GM19099 (cell line): ENCODE results near the gene DKK3.

Source experiments
- POLR2A ChIP-seq: IDR thresholded peaks from 3 replicates; pipeline ENCODE4 v1.6.1; 2011; ENCODE audit warnings: low read depth; ENCODE audit not compliant: insufficient read length; ENCODE audit errors: extremely low read depth

The DKK3 gene

DNA sequence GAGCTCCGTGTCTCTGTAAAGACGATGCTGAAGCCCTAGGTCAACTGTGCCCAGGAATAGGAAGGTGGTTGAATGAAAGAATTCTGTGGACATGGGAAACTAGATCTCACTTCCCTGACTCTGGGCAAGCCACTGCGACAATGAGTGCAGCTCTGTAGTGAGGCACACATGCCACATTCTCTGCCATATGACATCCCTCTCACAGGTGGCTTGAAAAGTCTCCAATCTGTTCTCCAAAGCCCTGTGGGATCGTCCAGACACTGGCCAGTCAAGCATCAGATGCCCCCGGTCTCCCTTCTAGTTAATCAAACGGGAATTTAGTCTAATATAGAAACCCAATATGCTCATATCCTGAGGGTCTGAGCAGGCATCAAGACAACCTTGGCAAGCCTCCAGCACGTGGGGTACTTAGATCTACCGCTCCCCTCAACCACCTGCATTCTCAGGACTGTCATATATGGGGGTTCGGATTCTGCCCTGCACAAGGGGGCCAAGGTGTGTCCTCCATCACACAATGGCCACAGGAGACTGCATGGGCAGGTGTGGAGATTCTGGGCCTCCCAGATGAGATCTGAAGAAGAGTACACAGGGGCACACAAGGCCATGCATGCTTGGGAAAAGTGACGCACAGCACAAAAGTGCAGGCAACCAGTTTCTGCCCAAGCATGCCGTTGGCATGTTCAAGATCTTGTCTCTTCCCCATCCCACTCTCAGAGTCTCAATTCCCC, 11.9 kb downstream of the DKK3 start:
- TF ChIP-seq POLR2A, result no peak

DNA sequence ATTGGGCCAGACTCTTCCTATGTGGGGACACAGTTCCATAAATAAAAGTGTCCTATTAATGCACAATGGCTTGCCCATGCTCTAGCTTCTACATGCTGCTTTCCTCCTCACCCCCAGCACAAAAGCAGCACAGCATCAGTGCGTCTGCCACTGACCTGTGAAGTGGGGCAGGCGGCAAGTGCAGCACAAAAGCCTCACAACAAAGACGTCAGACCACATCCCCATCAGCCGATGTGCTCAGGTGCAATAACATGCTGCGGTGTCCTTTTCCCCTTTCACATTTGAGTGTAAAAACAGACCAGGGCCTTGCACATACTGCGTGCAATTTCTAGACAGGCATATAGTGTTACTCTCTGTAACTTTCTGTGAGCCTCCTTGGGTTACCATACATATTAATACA, 12.8 kb downstream of the DKK3 start:
- no peak for TF ChIP-seq POLR2A

DNA sequence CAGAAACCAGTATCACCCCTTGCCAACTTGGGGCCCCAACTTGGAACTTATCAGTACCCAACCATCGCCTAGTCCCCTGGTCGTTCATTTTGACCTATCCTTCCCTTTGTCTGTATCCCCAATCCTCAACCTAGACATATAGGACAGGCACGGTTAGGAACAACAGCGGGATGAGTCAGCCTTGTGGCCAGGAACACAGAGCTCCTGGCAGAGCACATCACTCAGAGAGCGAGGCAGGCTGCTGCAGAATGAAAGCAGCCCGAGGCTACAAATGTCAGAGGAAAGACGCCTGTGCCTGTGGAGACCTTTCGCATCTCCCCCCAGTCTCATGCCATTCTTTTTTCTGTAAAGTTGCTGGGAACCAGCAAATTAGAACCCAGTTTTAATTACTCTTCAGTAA, 14.6 kb downstream of the DKK3 start:
- no peak for TF ChIP-seq POLR2A

DNA sequence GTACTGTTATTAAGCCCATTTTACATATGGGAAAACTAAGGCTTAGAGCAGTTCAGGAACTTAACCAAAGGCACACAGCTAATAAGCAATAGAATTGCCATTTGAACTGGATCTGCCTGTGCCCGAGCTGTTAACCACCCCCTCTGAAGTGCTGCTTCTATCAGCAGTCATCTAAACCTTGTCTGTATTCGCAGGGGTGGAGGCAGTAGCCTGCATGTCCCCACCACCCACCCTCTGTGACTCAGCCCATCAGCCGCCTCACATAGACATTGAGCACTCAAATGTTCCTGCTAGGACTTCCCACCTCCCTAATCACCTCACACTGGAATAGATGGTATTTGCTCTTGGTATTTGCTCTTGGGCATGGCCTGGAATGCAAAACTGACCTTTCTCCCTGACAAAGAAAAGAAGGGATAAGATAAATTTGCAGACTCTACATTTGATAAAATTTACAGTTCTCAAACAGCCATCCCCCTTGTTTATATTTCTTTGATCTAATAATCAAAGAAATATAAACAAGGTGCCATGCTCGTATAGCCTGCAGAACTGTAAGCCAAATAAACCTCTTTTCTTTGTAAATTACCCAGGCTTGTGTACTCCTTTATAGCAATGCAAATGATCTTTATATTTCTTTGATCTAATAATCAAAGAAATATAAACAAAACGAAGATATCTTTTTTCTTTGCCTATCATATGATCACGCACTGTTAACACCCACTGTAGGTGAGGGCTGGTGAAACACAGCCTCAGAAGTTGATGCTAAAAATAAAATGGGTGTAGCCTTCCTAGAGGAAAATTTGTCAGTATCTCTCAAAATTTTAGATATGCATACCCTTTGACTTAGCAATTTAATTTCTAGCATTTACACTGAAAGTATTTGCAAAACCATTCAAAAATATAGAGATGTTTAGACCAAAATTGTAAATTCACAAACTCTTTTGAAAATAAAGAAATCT, 15.9 kb downstream of the DKK3 start:
- no peak for TF ChIP-seq POLR2A

DNA sequence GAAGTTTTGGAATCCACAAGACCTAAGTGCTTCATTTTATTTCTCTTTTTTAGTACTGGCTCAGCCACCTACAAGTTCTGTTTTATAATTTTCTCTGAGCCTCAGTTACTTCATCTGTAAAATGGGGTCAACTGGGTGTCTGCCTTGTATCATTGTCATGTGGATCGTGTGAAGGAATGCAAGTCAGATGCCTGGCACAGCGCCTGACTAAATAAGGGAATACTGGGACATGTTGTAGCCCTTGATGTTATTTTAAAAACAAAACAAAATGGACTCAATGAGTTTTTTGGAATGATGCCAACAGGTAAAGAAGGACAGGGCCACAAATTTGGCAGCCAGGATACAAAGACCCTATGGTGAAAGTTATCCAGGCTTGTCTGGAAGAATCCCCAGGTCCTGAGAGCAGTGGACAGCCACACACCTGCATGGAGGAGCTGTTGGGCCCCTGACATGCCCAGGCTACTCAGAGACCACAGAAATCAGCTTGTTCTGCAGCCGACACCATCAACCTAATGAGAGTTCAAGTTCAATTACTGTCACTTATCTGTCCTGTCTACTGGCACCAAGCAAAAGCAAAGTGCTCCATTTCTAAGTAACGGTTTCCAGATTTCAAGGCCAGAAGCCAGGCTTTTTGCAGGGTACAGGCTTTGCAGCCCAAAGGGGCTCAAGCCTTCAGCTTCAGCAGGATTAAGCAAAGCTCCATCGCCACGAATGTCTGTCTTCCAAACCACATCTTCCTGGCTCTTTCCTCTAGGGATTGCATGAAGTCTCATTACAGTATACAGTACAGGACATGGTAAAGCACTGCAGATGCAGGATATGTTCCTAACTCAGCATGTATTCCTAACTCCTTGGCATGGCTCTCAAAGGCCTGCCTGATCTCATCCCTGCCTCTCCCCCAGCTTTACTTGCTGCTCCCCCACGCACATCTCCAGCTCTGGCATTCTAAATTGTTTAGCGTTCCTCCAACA, 18.4 kb downstream of the DKK3 start:
- no peak for TF ChIP-seq POLR2A

DNA sequence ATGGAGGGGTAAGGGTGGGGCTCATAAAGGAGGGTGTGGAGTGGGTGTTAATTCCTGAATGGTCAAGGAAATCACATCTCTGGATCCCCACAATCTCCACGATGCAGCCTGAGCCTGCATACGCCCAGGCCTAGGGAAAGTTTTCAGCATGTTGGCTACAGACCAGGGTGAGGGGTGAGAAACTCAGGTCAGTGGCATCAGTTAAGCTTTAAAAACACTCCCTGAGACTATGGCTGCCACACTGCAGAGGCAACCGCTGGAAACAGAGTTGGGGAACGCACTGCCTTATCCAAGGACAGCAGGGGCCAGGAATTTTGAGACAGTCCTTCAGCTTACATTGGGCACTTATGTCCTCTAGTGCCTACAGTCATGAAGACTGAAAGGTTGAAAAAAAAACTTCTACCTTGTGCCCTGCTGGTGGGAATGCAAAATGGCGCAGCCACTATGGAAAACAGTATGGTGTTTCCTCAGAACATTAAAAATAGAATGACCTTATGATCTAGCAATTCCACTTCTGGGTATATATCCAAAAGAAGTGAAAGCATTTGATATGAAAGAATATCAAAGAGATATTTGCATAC, 19.7 kb downstream of the DKK3 start:
- no peak for TF ChIP-seq POLR2A

DNA sequence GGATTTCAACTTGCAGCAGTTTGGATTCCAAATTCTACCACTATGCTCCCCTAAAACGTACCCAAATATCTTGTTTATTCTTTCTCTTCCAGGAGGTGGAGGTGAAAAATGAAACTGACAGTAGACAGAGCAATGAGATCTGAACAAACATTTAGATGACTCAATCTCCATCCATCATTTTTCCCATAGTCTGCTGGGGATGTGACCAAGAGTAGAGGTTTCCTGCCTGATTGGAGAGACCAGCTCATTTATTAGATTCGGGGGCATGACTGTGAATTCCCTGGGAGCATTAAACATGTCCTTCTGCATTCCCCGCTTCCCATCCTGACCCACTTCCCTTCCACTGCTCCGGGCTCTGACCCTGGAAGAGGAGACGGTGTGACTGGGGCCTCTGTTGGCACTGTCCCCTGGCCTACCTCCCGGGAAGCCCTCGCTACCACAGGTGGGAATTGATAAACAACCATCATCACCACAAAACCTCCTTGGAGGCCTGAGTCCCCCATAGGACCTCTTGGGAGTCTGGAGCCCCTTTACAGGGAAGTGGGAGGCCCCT, 20.3 kb downstream of the DKK3 start:
- no peak for TF ChIP-seq POLR2A

DNA sequence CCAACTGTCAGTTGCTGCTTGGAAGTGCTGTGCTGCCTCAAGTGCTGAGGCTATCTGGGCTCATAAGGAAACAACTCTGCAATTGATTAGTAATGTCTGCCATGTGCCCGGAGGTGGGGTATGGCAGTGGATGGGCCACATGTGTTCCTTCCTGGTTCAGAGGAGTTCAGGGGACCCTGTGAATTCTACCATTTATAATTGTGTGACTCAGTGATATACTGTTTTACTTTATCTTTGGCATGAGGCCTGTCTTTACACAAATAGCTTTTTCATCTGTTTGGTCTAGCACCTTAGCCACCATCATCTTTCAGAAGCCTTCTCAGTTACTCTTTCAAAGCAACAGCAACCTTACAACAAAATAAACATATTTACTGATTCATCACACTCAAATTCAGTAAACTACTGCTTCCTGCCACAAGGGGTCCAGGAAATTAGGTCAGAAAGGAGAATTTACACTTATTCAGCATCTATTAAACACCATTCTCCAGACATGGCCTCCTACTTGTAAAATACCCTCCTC, 20.9 kb downstream of the DKK3 start:
- no peak for TF ChIP-seq POLR2A

DNA sequence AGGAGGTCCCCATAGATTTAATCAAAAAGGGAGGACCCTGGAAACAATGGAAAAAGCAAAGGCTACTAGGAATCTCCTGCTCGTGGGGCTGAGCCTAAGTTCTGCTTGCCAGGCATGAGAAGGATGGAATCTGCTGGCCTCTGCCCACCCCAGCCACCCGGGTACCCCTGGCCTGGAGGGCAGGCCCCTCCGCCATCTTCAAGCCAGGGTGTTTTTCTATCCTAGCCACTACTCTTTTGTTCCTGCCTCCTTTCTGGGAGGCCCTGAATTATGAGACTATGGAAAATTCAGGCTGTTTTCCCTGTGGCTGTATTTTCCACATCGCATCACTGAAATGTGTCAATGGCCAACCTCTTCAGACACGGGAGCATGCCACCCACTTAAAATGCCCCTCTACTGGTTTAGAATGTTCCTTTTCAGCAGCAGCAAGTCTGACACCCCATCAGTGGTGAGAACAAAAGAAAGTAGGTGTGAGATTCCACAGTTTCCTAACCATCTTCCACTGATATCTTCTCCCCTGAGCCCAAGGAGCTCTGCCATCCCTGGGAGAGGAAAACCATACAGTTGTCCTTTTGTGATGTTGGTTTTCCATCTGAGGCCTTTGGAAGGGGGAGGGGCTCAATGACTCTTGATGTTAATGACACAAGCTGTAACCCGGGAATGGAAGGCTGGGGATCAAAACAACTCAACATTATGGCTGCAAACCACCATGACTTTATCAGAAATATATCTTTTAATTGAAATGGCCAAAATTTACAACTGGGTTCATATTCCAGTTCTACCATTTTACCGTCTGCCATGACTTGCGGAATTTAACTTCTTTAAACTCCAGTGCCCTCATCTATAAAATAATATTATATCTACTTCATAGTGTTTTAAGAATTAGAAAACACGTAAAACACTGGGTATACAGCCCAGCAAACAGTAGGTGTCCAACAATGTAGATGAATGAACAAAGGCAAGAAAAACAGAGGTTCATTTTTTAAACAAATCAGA, 22.2 kb downstream of the DKK3 start:
- no peak for TF ChIP-seq POLR2A

DNA sequence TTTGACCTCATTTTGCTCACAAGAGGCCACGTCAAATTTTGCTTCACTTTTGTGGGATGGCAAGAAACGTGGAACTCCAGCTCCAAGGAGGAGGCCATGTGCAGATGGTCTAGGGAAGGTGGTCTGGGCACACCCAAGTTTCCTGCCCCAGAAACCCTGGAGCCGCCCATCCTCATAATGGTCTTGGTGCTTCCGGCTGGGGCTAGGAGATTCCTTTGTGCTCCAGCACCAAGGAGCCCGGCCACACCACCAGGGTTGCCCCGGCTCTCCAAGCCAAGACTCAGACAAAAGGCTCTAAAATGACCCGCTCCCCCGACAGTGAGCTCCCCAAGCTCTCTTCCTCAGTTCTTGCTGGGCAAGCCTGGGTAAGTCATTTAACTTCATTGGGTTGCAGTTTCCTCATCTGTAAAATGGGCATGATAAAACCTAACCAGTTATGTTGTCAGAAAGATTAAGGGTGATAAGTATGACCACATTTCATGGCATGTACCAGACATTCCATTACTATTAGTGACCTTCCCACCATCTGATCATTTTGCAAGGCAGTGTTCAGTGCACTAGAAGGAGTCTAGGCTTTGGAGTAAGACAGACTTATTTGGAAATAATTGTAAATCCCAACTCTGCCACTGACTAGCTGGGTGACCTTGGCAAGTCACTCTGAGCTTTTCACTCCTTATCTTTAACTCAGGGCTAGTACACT, 23.3 kb downstream of the DKK3 start:
- no peak for TF ChIP-seq POLR2A

DNA sequence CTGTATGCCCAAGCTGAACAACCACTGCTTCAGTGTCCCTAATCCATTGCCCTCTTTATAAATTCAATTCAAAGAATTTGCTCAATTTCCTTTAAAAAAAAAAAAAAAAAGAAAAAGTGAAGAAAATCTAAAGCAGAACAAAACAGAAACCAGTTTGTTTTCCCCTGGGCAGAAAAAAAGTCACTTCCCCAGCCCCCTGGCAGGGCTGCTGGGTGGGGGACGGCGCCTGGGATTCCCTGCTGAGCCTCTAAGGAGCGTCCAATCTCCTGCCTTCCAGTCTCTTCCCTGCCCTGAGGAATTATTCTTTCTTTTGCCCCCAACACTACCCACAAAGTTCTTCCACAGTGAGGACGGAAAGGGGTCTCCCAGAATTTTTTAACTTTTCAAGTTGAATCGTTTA, 23.9 kb downstream of the DKK3 start:
- no peak for TF ChIP-seq POLR2A

DNA sequence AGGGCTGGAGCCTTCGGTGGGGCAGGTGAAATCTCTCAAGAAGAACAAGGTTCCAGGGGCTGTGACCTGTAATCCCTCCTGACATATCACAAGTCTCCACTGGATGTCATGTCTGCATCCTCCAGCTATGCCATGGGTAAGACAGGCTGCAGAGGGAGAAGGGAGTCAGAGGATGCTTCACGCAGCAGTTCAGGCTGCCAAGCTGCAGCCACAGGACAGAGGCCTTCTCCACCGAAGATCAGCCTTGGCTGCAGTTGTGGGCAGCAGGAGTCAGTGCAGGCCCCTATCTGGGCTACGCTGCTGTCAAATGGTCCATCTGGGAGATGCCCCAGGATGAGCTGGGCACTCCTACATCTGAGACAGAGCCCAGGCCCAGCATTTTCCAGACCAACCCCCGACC, 25.0 kb downstream of the DKK3 start:
- no peak for TF ChIP-seq POLR2A
